IMR-90 (cell line): ENCODE measurements around the gene ROR2. TPM values are rescaled to one million over a fixed set of nuclear protein-coding genes. Genes with fewer than 3 reads are reported as not detected.

Experiments
- ATAC-seq: fragments of 200-7000 bp; cut with Tn5 transposase; 2 replicates; pipeline ENCODE4 v1.9.1; 2020; ENCODE audit warnings: low read depth, mild to moderate bottlenecking, moderate library complexity
- BruUV-seq: library from RNA; stranded (reverse); fragments of 400-500 nt; replicated peaks from 2 replicates; lab custom pipeline; 2021; lab: Mats Ljungman, UMichigan
- CTCF ChIA-PET: fragments of 300-600 bp; formaldehyde crosslinking; extraction: SDS; loops from one replicate; lab custom pipeline; 2021; ENCODE audit warnings: antibody characterized with exemption; lab: Yijun Ruan, JAX
- POLR2A ChIA-PET: fragments of 300-600 bp; sonication (Branson Sonifier 250); formaldehyde crosslinking; loops from one replicate; lab custom pipeline; 2022; ENCODE audit warnings: antibody characterized with exemption; ENCODE audit not compliant: unreplicated experiment; lab: Charles Lee
- DNase-seq: peaks from one replicate; pipeline ENCODE4 v3.0.0; 2013
- H2AFZ ChIP-seq: replicated peaks from 2 replicates; pipeline ENCODE3; 2013; ENCODE audit warnings: low read length, mild to moderate bottlenecking; ENCODE audit not compliant: poor library complexity
- H2AK5ac ChIP-seq: 2 replicates; pipeline ENCODE4 v1.6.1; 2013; ENCODE audit warnings: low read depth, low read length, inconsistent platforms
- H2AK9ac ChIP-seq: replicated peaks from 2 replicates; pipeline ENCODE3; 2013; ENCODE audit warnings: mild to moderate bottlenecking, low read depth, low read length, moderate library complexity; ENCODE audit not compliant: poor library complexity
- H2BK120ac ChIP-seq: 2 replicates; pipeline ENCODE4 v1.6.1; 2013; ENCODE audit warnings: low read depth, low read length, inconsistent platforms
- H2BK15ac ChIP-seq: 3 replicates; pipeline ENCODE4 v1.6.1; 2013; ENCODE audit warnings: low read depth, low read length, inconsistent platforms
- H2BK20ac ChIP-seq: 2 replicates; pipeline ENCODE4 v1.6.1; 2013; ENCODE audit warnings: low read depth, mild to moderate bottlenecking, inconsistent platforms, low read length, moderate library complexity
- H2BK5ac ChIP-seq: 2 replicates; pipeline ENCODE4 v1.6.1; 2013; ENCODE audit warnings: mild to moderate bottlenecking, low read depth, low read length, inconsistent platforms; ENCODE audit not compliant: poor library complexity, severe bottlenecking
- H3K14ac ChIP-seq: replicated peaks from 2 replicates; pipeline ENCODE4 v1.6.1; 2013; ENCODE audit warnings: low read depth, low read length, inconsistent platforms
- H3K18ac ChIP-seq: 2 replicates; pipeline ENCODE4 v1.6.1; 2013; ENCODE audit warnings: low read depth, low read length, control low read depth
- H3K23ac ChIP-seq: 2 replicates; pipeline ENCODE4 v1.6.1; 2013; ENCODE audit warnings: low read depth, low read length, inconsistent platforms
- H3K27ac ChIP-seq: 2 replicates; pipeline ENCODE4 v1.5.1; 2013; ENCODE audit warnings: mild to moderate bottlenecking, control low read depth, low read length; ENCODE audit not compliant: insufficient read depth
- H3K27me3 ChIP-seq: 2 replicates; pipeline ENCODE4 v1.6.1; 2013; ENCODE audit warnings: low read length; ENCODE audit not compliant: control insufficient read depth, insufficient read depth
- H3K36me3 ChIP-seq: 2 replicates; pipeline ENCODE4 v1.6.1; 2013; ENCODE audit warnings: low read length, mixed read lengths; ENCODE audit not compliant: control insufficient read depth, insufficient read depth
- H3K4ac ChIP-seq: 2 replicates; pipeline ENCODE4 v1.6.1; 2013; ENCODE audit warnings: low read depth, low read length, inconsistent platforms
- H3K4me1 ChIP-seq: 2 replicates; pipeline ENCODE4 v1.6.1; 2013; ENCODE audit warnings: low read length, mixed read lengths; ENCODE audit not compliant: control insufficient read depth, insufficient read depth
- H3K4me2 ChIP-seq: 2 replicates; pipeline ENCODE4 v1.6.1; 2013; ENCODE audit warnings: low read depth, mild to moderate bottlenecking, control low read depth, low read length, moderate library complexity
- H3K4me3 ChIP-seq: 2 replicates; pipeline ENCODE4 v1.5.1; 2013; ENCODE audit warnings: low read depth, mild to moderate bottlenecking, control low read depth, low read length, moderate library complexity; ENCODE audit not compliant: insufficient read depth
- H3K56ac ChIP-seq: 2 replicates; pipeline ENCODE4 v1.6.1; 2013; ENCODE audit warnings: low read length, inconsistent platforms; ENCODE audit not compliant: insufficient read depth; ENCODE audit errors: extremely low read depth
- H3K79me1 ChIP-seq, 2 experiments: 2 replicates each; pipeline ENCODE4 v1.6.1; 2013; ENCODE audit warnings: low read length in 2 of 2, inconsistent platforms in 1 of 2, low read depth in 1 of 2
- H3K9ac ChIP-seq: 2 replicates; pipeline ENCODE4 v1.6.1; 2013; ENCODE audit warnings: low read depth, low read length, control low read depth
- H3K9me1 ChIP-seq: 2 replicates; pipeline ENCODE4 v1.6.1; 2013; ENCODE audit warnings: low read length, inconsistent platforms; ENCODE audit not compliant: insufficient read depth
- H3K9me3 ChIP-seq: 2 replicates; pipeline ENCODE4 v1.6.1; 2013; ENCODE audit warnings: low read length; ENCODE audit not compliant: control insufficient read depth, insufficient read depth
- H4K20me1 ChIP-seq: 2 replicates; pipeline ENCODE4 v1.6.1; 2013; ENCODE audit warnings: low read length, inconsistent platforms; ENCODE audit not compliant: insufficient read depth
- H4K5ac ChIP-seq: 2 replicates; pipeline ENCODE4 v1.6.1; 2013; ENCODE audit warnings: mild to moderate bottlenecking, low read depth, low read length, control low read depth
- H4K8ac ChIP-seq, 2 experiments: 2 replicates each; pipeline ENCODE4 v1.6.1; 2013; ENCODE audit warnings: low read depth in 2 of 2, low read length in 2 of 2, control low read depth in 1 of 2, inconsistent platforms in 1 of 2
- H4K91ac ChIP-seq: 2 replicates; pipeline ENCODE4 v1.6.1; 2013; ENCODE audit warnings: low read depth, low read length, inconsistent platforms; ENCODE audit not compliant: insufficient read depth
- FOS ChIP-seq: fragments of 150-350 bp; IDR thresholded peaks from 2 replicates; pipeline ENCODE4 v1.6.1; 2016; ENCODE audit warnings: low read depth, low read length
- RAD21 ChIP-seq: IDR thresholded peaks from 2 replicates; pipeline ENCODE4 v1.6.1; 2012; ENCODE audit warnings: low read length, improper control_type of control experiment
- SMC3 ChIP-seq: fragments of 150-350 bp; IDR thresholded peaks from 2 replicates; pipeline ENCODE4 v1.6.1; 2016; ENCODE audit warnings: low read depth, mild to moderate bottlenecking, antibody characterized with exemption, low read length, moderate library complexity
- WGBS, 2 experiments: methylation state at CpG; one replicate each; pipeline versions ENCODE4 v1.1.5 to v1.1.7; 2013; ENCODE audit warnings: missing lambda C conversion rate in 2 of 2; ENCODE audit not compliant: insufficient read length in 1 of 2; ENCODE audit errors: extremely low coverage in 2 of 2; 5-methylcytosine and 5-hydroxymethylcytosine counted together
- dilution Hi-C: fragments of 300-500 bp; cut with HindIII; formaldehyde crosslinking; loops from one replicate; pipeline ENCODE4 v1.14.3; 2018; ENCODE audit warnings: low sequenced_read_pairs; ENCODE audit not compliant: unreplicated experiment
- in situ Hi-C: fragments of 300-500 bp; cut with MboI; formaldehyde crosslinking; loops from 3 replicates; pipeline ENCODE4 v1.14.3; 2019; ENCODE audit warnings: low sequenced_read_pairs, inconsistent platforms, mixed read lengths
- intact Hi-C: fragments of 100-400 bp; cut with micrococcal nuclease; formaldehyde crosslinking; loops from 2 replicates; pipeline ENCODE4 v1.10.0; 2022
- polyA plus RNA-seq, 3 experiments: library from polyadenylated mRNA; depleted of rRNA; stranded (reverse); fragments of >200 nt; gene quantifications; 2 replicates each; pipeline ENCODE4 v1.2.3, GENCODE V29; 2012; ENCODE audit warnings: low replicate concordance in 1 of 3
- total RNA-seq: library from RNA; depleted of rRNA; stranded (reverse); fragments of >200 nt; gene quantifications from 2 replicates; pipeline ENCODE4 v1.2.3, GENCODE V29; 2012
- TF ChIP-seq, protein P1 (sequence below): conservative IDR thresholded peaks from 2 replicates; pipeline ENCODE4 v1.5.1; 2012; ENCODE audit warnings: mild to moderate bottlenecking, low read depth, low read length, improper control_type of control experiment

Gene ROR2
- total and polyA plus RNA-seq, 2 of the 4 experiments (the other 2 are of a cell fraction) = 2.3 to 4.8 TPM

DNA sequence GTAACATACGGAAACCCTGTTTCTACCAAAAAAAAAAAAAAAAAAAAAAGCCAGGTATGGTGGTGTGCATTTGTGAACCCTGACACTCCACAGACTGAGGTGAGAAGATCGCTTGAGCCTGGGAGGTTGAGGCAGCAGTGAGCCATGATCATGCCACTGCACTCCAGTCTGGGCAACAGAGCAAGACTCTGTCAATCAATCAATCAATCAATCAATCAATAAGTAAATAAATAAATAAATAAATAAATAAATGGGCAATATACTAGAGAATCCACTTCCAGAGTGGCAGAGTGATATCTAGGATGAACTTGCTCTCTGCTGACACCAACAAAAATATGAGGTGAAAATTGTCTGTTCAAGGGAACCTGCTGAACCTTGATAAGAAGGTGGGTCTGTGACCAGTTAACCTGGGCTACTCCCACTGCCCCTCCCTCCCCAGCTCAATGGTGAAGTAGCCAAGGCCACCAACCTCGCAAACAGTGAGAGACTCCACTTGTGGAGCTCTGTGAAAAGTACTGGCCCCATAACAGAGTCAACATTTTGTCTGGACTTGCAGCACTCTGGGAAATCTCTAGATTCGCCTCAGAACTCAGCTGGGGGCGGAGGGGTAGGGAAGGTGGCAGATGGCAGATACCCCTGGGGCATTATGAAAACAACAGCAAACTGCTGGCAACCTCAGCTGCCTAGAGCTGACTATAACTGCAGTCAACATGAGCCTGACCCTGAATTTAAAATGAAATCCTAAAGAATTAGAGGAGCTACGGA is 163.7 kb downstream of the ROR2 start:
- H4K8ac ChIP-seq = no peak overlapping the region
- ChIA-PET POLR2A (no interaction called here), CTCF (no interaction called here)
- H2AK9ac ChIP-seq = no peak overlapping the region
- in situ Hi-C loops (no loop called here), dilution Hi-C loops (no loop called here), intact Hi-C loops (no loop called here)
- no CpG with 5 or more reads among the region's 6 CpGs for WGBS, 2 experiments
- H3K4ac ChIP-seq = no peak overlapping the region
- no peak for DNase-seq
- H2AK5ac ChIP-seq = no peak overlapping the region
- no peak overlapping the region for H3K23ac ChIP-seq
- H2AFZ ChIP-seq = no peak overlapping the region
- no peak overlapping the region for H3K9ac ChIP-seq
- H4K20me1 ChIP-seq = peaks cover 3% of the 10 kb centered on the region
- TF ChIP-seq SMC3 (no peak), FOS (no peak), RAD21 (no peak)
- TF ChIP-seq, protein P1, sequence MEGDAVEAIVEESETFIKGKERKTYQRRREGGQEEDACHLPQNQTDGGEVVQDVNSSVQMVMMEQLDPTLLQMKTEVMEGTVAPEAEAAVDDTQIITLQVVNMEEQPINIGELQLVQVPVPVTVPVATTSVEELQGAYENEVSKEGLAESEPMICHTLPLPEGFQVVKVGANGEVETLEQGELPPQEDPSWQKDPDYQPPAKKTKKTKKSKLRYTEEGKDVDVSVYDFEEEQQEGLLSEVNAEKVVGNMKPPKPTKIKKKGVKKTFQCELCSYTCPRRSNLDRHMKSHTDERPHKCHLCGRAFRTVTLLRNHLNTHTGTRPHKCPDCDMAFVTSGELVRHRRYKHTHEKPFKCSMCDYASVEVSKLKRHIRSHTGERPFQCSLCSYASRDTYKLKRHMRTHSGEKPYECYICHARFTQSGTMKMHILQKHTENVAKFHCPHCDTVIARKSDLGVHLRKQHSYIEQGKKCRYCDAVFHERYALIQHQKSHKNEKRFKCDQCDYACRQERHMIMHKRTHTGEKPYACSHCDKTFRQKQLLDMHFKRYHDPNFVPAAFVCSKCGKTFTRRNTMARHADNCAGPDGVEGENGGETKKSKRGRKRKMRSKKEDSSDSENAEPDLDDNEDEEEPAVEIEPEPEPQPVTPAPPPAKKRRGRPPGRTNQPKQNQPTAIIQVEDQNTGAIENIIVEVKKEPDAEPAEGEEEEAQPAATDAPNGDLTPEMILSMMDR = no peak
- H3K4me3 ChIP-seq = no peak overlapping the region
- peaks cover 9% of the 10 kb centered on the region for H3K4me1 ChIP-seq
- H2BK120ac ChIP-seq = no peak overlapping the region
- H3K18ac ChIP-seq = no peak overlapping the region
- peaks cover 4% of the 10 kb centered on the region for H3K9me3 ChIP-seq
- H3K56ac ChIP-seq = no peak overlapping the region
- no peak overlapping the region for H3K4me2 ChIP-seq
- peaks cover 0 to 3% of the 10 kb centered on the region in 2 experiments; a peak in 1 of 4 replicates for H3K79me1 ChIP-seq
- no peak for ATAC-seq
- no peak overlapping the region for H3K27ac ChIP-seq
- peaks cover 3% of the 10 kb centered on the region for H3K9me1 ChIP-seq
- H4K5ac ChIP-seq = no peak overlapping the region
- no peak overlapping the region for H3K14ac ChIP-seq
- BruUV-seq = no TSS peak
- no peak overlapping the region for H4K91ac ChIP-seq
- H3K36me3 ChIP-seq = peaks cover 7% of the 10 kb centered on the region; the same call in 1 of the 2 replicates
- no peak overlapping the region for H2BK15ac ChIP-seq
- H2BK20ac ChIP-seq = no peak overlapping the region
- H2BK5ac ChIP-seq = no peak overlapping the region
- H3K27me3 ChIP-seq = no peaks in the 10 kb centered on the region; the same call in 1 of the 2 replicates
